HuH-7 (cell line): ENCODE data around the gene MADCAM1.
A peak's percentile ranks its signal among the peaks of the same experiment; 100 is the strongest.

Source experiments
- DNase-seq: peaks from one replicate; pipeline ENCODE4 v3.0.0; 2011; ENCODE audit warnings: low spot score

Gene MADCAM1

DNA sequence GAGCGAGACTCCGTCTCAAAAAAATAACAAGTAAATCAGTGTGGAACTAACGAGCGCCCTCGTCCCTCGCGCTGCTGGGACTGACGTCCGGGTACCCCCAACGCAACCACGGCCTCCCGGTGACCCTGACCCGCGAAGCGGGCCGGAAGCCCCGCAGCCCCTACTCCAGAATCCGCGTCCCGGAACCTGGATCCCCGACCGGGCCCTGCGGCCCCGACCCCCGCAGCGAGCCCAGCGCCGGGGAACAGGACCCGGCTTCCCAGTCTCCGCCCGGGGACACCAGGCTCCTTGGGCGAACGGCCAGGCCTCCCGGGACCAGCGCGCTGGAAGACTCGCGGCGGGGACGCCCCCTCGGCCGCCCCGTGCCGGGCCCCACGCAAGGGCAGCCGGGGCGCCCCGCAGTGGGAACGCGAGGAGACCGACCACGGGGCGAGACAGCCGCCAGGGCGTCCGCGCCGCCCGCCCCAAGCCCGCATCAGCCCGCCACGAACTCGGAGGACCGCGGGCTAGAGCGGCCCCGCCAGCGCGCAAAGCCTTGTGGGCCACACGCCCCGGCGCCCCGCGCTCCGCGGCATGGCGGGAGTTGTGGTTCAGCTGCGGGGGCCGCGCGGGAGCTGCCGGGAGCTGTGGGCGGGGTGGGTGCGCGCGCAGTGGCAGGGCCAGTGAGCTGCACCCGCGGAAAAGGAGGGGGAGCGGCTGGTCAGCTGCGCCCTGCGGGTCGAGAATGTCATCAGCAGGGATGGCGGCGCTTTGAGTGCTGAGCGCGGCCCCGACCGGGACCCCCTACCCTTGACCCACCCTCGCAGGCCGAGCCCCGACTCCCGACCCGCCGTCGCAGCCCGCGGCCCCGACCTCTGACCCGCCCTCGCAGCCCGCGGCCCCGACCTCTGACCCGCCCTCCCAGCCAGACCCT lies 7.5 kb upstream of the MADCAM1 start:
- DNase-seq = peak; percentile 94

GRCh38 chr19:489418-490196 lies 6.7 kb upstream of the MADCAM1 start:
- no peak for DNase-seq

GRCh38 chr19:491146-491741 lies 5.0 kb upstream of the MADCAM1 start:
- DNase-seq = no peak

DNA sequence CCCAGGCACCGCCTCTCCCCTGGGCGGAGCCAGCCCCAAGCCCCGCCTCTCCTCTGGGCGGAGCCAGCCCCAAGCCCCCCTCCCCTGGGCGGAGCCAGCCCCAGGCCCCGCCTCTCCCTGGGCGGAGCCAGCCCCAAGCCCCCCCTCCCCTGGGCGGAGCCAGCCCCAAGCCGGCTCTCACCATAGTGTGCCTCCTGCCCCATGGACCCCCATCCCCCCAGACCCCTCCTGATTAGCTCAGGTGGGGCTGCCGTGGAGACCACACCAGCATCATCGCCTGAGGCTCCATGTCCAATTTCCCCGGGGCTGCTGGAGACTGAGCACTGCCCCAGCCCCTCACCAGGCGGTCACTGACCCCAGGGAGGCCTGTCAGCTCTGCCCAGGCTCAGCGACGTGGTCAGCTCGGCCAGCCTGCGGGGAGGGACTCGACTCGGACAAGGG lies 4.2 kb upstream of the MADCAM1 start:
- DNase-seq = no peak

DNA sequence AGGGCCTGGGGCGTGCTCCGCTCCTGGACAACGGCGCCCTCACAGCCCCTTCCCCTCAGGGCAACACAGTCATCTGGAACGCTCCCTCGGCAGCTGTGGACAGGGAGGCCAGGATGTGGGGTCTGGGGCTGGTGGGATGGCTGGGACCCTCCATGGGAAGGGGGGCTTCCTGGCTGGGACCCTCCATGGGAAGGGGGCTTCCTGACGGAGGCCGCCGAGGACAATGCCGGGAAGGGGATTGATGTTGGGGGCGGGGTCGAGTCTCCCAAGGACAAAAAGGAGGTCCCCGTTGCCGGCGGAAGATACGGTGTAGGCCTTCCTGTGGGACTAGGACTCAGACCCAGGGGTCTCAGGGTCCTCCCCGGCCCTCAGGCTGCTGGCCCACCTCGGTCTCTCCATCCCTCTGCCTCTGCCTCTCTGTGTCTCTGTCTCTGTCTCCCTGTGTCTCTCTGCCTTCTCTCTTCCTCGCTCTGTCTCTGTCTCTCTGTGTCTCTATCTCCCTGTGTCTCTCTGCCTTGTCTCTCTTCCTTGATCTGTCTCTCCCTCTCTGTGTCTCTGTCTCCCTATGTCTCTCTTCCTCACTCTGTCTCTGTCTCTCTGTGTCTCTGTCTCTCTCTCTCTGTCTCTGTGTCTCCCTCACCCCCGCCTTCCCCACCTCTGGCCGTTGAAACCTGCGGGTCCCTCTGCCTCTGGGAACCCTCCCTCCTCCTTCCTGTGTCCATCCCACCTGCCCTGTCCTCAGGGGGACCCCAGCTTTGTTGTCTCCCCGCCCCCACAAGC lies 2.7 kb upstream of the MADCAM1 start:
- DNase-seq = no peak

DNA sequence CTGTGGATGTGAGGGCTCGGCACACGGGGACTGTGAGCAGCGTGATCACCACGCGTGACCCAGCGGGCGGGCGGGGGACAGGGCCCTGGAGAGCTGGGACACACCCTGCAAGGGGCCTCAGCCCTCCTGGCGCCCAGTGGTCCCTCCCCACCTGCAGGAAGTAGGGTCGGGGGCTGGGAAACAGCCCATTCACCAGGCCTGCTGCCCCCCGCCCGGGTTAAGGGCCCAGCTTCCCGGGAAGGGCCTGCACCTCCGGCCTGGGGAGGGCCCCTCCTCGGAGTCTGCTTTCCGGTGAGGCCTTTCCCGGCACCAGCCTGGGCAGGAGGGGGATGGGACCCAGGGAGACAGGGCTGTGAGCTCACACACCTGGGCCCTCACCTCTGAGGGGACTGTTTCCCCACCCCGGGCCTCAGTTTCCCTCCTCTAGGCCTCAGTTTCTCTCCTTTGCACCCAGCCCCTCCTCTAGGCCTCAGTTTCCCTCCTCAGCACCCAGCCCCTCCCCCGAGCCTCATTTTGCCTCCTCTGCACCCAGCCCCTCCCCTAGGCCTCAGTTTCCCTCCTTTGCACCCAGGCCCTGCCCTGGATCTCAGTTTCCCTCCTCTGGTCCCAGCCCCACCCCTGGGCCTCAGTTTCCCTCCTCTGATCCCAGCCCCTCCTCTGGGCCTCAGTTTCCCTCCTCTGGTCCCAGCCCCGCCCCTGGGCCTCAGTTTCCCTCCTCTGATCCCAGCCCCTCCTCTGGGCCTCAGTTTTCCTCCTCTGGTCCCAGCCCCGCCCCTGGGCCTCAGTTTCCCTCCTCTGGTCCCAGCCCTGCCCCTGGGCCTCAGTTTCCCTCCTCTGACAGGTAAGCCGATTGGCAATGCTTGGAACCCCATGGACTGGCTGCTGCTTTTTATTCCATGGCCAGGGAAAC lies 1.9 kb upstream of the MADCAM1 start:
- DNase-seq = no peak

DNA sequence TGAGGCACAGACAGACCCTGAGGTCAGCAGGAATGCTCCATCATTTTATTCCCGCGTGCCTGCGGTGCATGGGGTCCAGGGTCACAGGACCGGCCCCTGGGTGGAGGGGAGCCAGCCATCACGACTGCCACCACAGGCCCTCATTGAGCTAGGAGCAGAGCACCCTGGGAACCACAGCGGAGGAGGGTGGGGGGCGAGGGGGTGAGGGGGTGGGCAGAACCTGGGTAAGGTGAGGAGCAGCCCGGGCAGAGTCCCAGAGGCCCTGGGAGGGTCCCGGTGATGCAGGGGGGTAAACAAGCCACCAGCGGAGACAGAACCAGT lies 1.2 kb upstream of the MADCAM1 start:
- no peak for DNase-seq

- no peak for DNase-seq
These were observed 729 bp upstream of the MADCAM1 start for GRCh38 chr19:495402-496111.

GRCh38 chr19:496986-497385 lies 700 bp downstream of the MADCAM1 start:
- DNase-seq = no peak

DNA sequence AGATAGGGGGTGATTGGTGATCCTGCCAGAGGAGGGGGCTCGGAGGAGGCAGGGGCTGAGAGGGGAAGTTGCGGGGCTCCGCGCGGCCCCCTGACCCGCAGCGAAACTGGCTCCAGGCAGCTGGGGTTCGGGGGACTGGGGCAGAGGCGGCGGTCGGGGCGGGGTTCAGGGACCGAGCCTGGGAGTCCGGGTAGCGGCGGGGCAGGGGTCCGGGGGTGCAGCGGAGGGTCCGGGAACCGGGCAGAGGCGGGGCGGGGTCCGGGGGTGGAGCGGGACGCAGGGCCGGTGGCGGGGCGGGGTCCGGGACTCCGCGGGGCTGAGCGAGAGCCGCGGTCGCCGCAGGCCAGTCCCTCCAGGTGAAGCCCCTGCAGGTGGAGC lies 1.2 kb downstream of the MADCAM1 start:
- no peak for DNase-seq

GRCh38 chr19:497869-498510 lies 1.7 kb downstream of the MADCAM1 start:
- DNase-seq = no peak

- no peak for DNase-seq
These were observed 2.2 kb downstream of the MADCAM1 start for GRCh38 chr19:498511-498891.

DNA sequence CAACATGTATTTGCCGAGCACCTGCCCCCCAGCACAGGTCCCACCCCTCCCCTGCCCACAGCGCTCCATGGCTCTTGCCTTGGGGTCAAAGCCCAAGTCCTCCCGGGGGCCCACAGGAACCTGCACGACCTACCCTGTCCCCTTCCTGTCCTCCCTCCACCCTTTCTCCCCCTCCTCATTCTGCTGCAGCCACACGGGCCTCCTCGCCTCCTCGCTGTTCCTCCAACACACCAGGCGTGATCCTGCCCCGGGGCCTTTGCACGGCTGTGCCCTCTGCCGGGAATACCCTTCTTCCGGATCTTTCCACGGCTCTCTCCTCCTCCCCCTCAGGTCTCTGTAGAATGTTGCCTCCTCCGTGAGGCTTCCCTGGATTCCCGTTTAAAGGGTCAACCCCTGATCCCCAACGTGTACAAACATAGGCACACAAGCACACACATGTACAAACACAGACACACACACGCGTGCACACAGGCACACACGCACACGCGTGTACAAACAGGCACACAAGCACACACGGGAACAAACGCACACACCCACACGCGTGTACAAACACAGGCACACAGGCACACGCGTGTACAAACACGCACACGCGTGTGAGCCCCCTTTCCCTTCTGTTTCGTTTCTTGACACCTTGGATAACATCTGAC lies 2.8 kb downstream of the MADCAM1 start:
- no peak for DNase-seq

DNA sequence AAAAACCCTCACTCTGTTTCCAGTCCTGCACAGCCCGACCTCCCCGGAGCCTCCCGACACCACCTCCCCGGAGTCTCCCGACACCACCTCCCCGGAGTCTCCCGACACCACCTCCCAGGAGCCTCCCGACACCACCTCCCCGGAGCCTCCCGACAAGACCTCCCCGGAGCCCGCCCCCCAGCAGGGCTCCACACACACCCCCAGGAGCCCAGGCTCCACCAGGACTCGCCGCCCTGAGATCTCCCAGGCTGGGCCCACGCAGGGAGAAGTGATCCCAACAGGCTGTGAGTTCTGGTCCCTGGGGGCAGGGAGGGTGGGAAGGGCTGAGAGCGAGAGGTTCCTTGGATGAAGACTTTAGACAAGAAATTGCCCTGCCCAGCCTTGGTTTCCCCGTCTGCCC lies 5.4 kb downstream of the MADCAM1 start:
- no peak for DNase-seq

DNA sequence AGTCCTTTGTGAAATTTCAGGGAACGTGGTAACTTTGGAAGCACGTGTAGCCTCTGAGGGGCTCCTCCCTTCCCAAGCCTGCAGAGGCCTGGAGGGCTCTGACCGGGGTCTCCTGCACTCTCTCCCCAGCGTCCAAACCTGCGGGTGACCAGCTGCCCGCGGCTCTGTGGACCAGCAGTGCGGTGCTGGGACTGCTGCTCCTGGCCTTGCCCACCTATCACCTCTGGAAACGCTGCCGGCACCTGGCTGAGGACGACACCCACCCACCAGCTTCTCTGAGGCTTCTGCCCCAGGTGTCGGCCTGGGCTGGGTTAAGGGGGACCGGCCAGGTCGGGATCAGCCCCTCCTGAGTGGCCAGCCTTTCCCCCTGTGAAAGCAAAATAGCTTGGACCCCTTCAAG lies 8.3 kb downstream of the MADCAM1 start:
- no peak for DNase-seq

DNA sequence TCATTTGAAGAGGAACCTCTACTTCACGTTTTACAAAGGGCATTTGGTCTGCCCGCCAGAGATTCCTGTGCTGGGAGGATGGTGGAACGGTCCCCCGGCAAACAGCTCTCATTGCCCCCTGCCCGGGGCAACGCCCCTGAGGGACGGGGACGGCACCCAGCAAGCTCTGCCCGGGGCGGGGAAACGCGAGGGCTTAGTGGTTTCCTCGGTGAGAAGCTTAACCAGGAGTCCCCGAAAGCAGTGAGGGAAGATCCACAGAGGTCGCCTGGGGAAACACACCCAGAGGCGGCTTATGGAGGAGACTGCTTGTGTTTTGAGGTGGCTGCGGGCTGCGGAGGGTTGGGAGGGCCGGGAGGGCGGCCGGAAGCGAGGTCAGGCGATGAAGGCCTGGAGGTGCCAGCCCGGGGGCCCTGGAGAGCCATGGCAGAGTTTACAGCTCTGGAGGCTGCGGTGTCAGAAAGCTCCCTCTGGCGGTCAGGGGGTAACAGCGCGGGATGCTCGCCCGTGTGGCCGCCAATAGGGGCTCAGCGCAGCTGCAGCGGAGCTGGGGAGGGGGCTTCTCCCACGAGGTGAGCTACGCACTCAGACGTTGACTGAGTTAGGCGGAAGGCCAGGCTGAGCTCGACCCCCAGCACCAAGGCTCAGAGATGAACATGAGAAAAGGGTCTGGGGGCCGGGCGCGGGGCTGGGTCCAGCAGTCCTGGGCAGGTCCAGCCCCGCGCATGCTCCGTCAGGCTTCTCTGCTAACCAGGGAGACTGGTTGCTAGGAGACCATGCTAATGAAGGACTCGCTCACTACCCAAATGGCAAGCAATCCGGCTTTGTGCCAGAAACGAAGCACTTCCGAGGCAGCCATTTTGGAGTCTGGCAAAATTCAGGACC lies 10.4 kb downstream of the MADCAM1 start:
- peak; percentile 99 for DNase-seq

DNA sequence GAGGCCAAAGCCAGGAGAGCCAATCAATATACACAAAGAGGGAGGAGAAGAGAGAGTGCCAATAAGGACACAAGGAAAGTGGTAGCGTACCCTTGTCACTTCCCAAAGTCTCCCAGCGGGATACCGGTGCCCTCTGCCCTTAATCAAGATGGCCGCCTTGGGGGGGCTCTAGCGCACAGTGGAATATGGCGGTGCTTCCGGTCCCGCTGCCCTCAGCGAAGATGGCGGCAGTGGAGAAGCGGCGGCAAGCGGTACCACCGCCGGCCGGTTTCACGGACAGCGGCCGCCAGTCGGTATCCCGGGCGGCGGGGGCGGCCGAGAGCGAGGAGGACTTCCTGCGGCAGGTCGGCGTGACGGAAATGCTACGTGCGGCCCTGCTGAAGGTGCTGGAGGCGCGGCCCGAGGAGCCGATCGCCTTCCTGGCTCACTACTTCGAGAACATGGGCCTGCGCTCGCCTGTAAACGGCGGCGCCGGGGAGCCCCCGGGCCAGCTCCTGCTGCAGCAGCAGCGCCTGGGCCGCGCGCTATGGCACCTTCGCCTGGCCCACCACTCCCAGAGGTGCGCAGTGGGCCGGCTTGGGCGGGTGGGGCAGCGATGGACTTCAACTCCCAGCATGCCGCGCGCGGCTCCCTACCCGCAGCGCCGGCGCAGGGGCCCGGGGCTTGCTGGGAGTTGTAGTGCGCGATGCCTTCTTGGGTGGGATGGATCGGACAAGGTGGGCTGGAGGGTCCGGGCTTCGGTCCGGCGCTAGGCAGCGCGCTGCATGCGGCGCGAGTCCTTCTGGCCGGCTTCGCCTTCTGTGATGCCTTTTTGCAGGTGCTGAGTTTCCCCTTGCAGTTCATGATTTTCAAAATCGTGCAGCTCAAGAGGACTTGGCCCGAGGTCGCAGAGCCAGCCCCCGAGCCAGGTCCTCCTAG lies 11.3 kb downstream of the MADCAM1 start, which contains the start of gene TPGS1:
Gene TPGS1, plus strand, starts transcription at position 212 of the 918 bp plus-strand sequence. Its CDS starts 10 bp downstream, at position 222.
- DNase-seq = peak; percentile 83
